Trophoblast cell (in vitro differentiated cells and primary cell): ENCODE measurements around the gene ENTHD1.

Experiments used
- DNase-seq, 2 donors: peaks; one replicate each; pipeline ENCODE4 v3.0.0-alpha.2; 2016
- H2AFZ ChIP-seq: 2 replicates; pipeline ENCODE4 v1.6.1; 2013; ENCODE audit warnings: low read length, moderate library complexity, mild to moderate bottlenecking; ENCODE audit not compliant: insufficient read depth, poor library complexity
- H2AK5ac ChIP-seq: 2 replicates; pipeline ENCODE4 v1.6.1; 2013; ENCODE audit warnings: mild to moderate bottlenecking, low read length
- H2BK120ac ChIP-seq: 2 replicates; pipeline ENCODE4 v1.6.1; 2013; ENCODE audit warnings: low read length, mild to moderate bottlenecking, moderate library complexity; ENCODE audit not compliant: insufficient read depth, poor library complexity
- H2BK12ac ChIP-seq: 2 replicates; pipeline ENCODE4 v1.6.1; 2013; ENCODE audit warnings: mild to moderate bottlenecking, low read length, moderate library complexity
- H2BK5ac ChIP-seq: 2 replicates; pipeline ENCODE4 v1.6.1; 2013; ENCODE audit warnings: low read length, low read depth, moderate library complexity, mild to moderate bottlenecking; ENCODE audit not compliant: poor library complexity
- H3K14ac ChIP-seq: 2 replicates; pipeline ENCODE4 v1.6.1; 2013; ENCODE audit warnings: mild to moderate bottlenecking, low read length
- H3K18ac ChIP-seq: 2 replicates; pipeline ENCODE4 v1.6.1; 2013; ENCODE audit warnings: mild to moderate bottlenecking, low read length
- H3K23ac ChIP-seq: 2 replicates; pipeline ENCODE4 v1.6.1; 2013; ENCODE audit warnings: low read length
- H3K27ac ChIP-seq: 2 replicates; pipeline ENCODE4 v1.5.1; 2013; ENCODE audit warnings: low read depth, mild to moderate bottlenecking, inconsistent platforms, low read length, moderate library complexity
- H3K27me3 ChIP-seq: 2 replicates; pipeline ENCODE4 v1.6.1; 2013; ENCODE audit warnings: inconsistent platforms, mild to moderate bottlenecking, low read length, moderate library complexity; ENCODE audit not compliant: insufficient read depth
- H3K36me3 ChIP-seq, 2 experiments: 1 replicate in 1 of 2; 2 replicates in 1 of 2; pipeline ENCODE4 v1.6.1; 2013; ENCODE audit warnings: low read length in 2 of 2, mild to moderate bottlenecking in 2 of 2, moderate library complexity in 1 of 2; ENCODE audit not compliant: insufficient read depth in 2 of 2, control insufficient read depth in 1 of 2
- H3K4ac ChIP-seq: 2 replicates; pipeline ENCODE4 v1.6.1; 2013; ENCODE audit warnings: low read depth, mild to moderate bottlenecking, low read length, moderate library complexity
- H3K4me1 ChIP-seq, 2 experiments: 1 replicate in 1 of 2; 2 replicates in 1 of 2; pipeline ENCODE4 v1.6.1; 2013; ENCODE audit warnings: low read length in 2 of 2, mild to moderate bottlenecking in 2 of 2, moderate library complexity in 1 of 2; ENCODE audit not compliant: insufficient read depth in 2 of 2, control insufficient read depth in 1 of 2
- H3K4me2 ChIP-seq: 2 replicates; pipeline ENCODE4 v1.6.1; 2013; ENCODE audit warnings: inconsistent platforms, mild to moderate bottlenecking, low read length, moderate library complexity
- H3K4me3 ChIP-seq: 2 replicates; pipeline ENCODE4 v1.5.1; 2013; ENCODE audit warnings: mild to moderate bottlenecking, low read depth, low read length, inconsistent platforms
- H3K79me1 ChIP-seq: one replicate; pipeline ENCODE4 v1.6.1; 2013; ENCODE audit warnings: low read length
- H3K79me2 ChIP-seq: 2 replicates; pipeline ENCODE4 v1.6.1; 2013; ENCODE audit warnings: low read length, mild to moderate bottlenecking; ENCODE audit not compliant: control insufficient read depth, insufficient read depth, poor library complexity
- H3K9ac ChIP-seq: 2 replicates; pipeline ENCODE4 v1.6.1; 2013; ENCODE audit warnings: mild to moderate bottlenecking, low read length
- H3K9me3 ChIP-seq: 2 replicates; pipeline ENCODE4 v1.6.1; 2013; ENCODE audit warnings: low read depth, mild to moderate bottlenecking, control low read depth, inconsistent platforms, low read length; ENCODE audit not compliant: insufficient read depth
- H4K12ac ChIP-seq: 2 replicates; pipeline ENCODE4 v1.6.1; 2013; ENCODE audit warnings: low read depth, mild to moderate bottlenecking, low read length, moderate library complexity
- H4K8ac ChIP-seq: 2 replicates; pipeline ENCODE4 v1.6.1; 2013; ENCODE audit warnings: low read depth, mild to moderate bottlenecking, low read length, moderate library complexity
- H4K91ac ChIP-seq: one replicate; pipeline ENCODE4 v1.6.1; 2013; ENCODE audit warnings: low read depth, mild to moderate bottlenecking, low read length, moderate library complexity
- WGBS: extraction: QIAGEN DNeasy Blood & Tissue Kit; methylation state at CpG from one replicate; pipeline ENCODE4 v1.1.7; 2013; ENCODE audit warnings: missing lambda C conversion rate; ENCODE audit not compliant: insufficient read length, insufficient coverage; ENCODE audit errors: extremely low coverage; 5-methylcytosine and 5-hydroxymethylcytosine counted together

Gene ENTHD1

DNA sequence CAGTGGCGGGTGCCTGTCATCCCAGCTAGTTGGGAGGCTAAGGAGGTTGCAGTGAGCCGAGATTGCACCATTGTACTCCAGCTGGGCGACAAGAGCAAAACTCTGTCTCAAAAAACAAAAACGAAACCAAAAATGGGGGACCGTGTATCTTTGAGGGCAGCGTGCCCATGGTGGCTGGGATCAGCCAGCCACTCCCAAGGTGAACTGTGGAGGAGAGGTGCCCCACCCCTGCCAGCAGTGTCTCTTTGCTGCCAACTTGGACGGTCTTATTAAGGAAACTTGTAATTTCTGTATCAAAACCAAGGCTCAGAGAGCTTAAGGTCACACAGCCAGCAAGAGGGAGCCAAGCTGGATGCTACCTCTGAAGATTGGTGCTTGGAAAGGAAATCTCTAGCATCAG is 175.4 kb downstream of the ENTHD1 start:
- Histone ChIP-seq H4K91ac (no peak overlapping the region), H3K9ac (no peak overlapping the region), H2AK5ac (no peak overlapping the region), H3K18ac (no peak overlapping the region), H2BK5ac (no peak overlapping the region), H3K4me2 (no peak overlapping the region), H4K8ac (no peak overlapping the region), H3K27ac (no peak overlapping the region), H2BK120ac (no peak overlapping the region), H3K9me3 (no peaks in the 10 kb centered on the region), H3K4me3 (no peak overlapping the region), H3K79me2 (no peaks in the 10 kb centered on the region), H3K79me1 (no peaks in the 10 kb centered on the region), H2AFZ (no peak overlapping the region), H3K4ac (no peak overlapping the region), H3K23ac (no peak overlapping the region), H3K4me1 (peaks cover 0 to under 1% of the 10 kb centered on the region in 2 experiments), H3K36me3 (no peaks in the 10 kb centered on the region), H3K14ac (no peak overlapping the region), H2BK12ac (no peak overlapping the region), H3K27me3 (no peaks in the 10 kb centered on the region), H4K12ac (no peak overlapping the region)
- WGBS, result no CpG with 5 or more reads among the region's 7 CpGs
- no peak for DNase-seq

DNA sequence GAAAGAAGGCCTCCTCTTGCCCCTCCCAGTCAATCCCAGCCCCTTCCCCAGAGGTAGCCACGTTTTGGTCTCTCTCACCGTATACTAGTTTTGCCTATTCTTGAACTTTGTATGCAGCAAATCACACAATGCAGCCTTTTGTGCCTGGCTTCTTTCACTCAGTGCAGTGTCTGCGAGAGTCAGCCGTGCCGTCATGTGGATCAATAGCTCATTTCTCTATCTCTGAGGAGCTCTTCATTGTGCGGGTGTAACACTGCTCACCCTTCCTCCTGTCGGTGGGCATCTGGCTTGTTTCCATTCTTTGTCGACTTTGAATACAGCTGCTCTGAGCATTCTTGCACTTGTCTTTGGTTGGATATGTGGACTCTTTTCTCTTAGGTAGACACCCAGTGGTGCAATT is 176.5 kb downstream of the ENTHD1 start:
- H3K79me2 ChIP-seq, result no peaks in the 10 kb centered on the region
- H3K9me3 ChIP-seq, result no peaks in the 10 kb centered on the region
- peaks cover 0 to 2% of the 10 kb centered on the region in 2 experiments for H3K4me1 ChIP-seq
- H3K23ac ChIP-seq, result no peak overlapping the region
- H2BK12ac ChIP-seq, result no peak overlapping the region
- no peak for DNase-seq
- H3K9ac ChIP-seq, result no peak overlapping the region
- H3K14ac ChIP-seq, result no peak overlapping the region
- WGBS, result no CpG with 5 or more reads among the region's 8 CpGs
- no peaks in the 10 kb centered on the region for H3K36me3 ChIP-seq
- H4K91ac ChIP-seq, result no peak overlapping the region
- no peak overlapping the region for H2BK5ac ChIP-seq
- H3K18ac ChIP-seq, result no peak overlapping the region
- H2AK5ac ChIP-seq, result no peak overlapping the region
- H3K27me3 ChIP-seq, result no peaks in the 10 kb centered on the region
- H3K4ac ChIP-seq, result no peak overlapping the region
- H3K27ac ChIP-seq, result no peak overlapping the region
- no peak overlapping the region for H2AFZ ChIP-seq
- H4K8ac ChIP-seq, result no peak overlapping the region
- no peak overlapping the region for H2BK120ac ChIP-seq
- no peaks in the 10 kb centered on the region for H3K79me1 ChIP-seq
- no peak overlapping the region for H3K4me2 ChIP-seq
- H4K12ac ChIP-seq, result no peak overlapping the region
- H3K4me3 ChIP-seq, result no peak overlapping the region

DNA sequence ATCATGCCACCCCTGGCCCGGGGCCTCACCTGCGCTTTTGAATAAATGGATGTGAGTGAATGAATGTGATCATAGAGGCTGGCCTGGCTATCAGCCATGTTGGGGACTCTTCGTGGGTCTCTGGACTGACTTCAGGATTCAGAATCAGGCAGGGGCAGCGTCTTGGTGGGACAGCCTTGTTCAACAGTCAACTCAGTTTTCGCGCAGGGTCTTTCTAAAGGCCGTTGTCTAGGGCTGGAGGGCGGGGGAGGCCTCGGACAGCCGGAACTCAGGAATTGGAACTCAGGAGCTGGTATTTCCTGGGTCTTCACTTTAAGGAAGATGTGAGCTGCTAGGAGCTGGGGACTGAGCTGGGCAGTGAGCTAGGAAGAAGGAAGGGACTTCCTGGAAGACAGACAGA is 177.0 kb downstream of the ENTHD1 start:
- DNase-seq, result no peak
- H4K8ac ChIP-seq, result no peak overlapping the region
- no peak overlapping the region for H2AK5ac ChIP-seq
- no peak overlapping the region for H3K18ac ChIP-seq
- H4K91ac ChIP-seq, result no peak overlapping the region
- H3K9ac ChIP-seq, result no peak overlapping the region
- H2AFZ ChIP-seq, result no peak overlapping the region
- no peak overlapping the region for H3K23ac ChIP-seq
- no peaks in the 10 kb centered on the region for H3K27me3 ChIP-seq
- H3K9me3 ChIP-seq, result no peaks in the 10 kb centered on the region
- H3K4me2 ChIP-seq, result no peak overlapping the region
- WGBS, result no CpG with 5 or more reads among the region's 10 CpGs
- H4K12ac ChIP-seq, result no peak overlapping the region
- no peak overlapping the region for H3K14ac ChIP-seq
- H3K4me3 ChIP-seq, result no peak overlapping the region
- H3K4me1 ChIP-seq, result peaks cover 0 to 2% of the 10 kb centered on the region in 2 experiments
- H3K4ac ChIP-seq, result no peak overlapping the region
- no peak overlapping the region for H2BK120ac ChIP-seq
- no peak overlapping the region for H2BK5ac ChIP-seq
- H2BK12ac ChIP-seq, result no peak overlapping the region
- no peaks in the 10 kb centered on the region for H3K36me3 ChIP-seq
- H3K27ac ChIP-seq, result no peak overlapping the region
- no peaks in the 10 kb centered on the region for H3K79me2 ChIP-seq
- no peaks in the 10 kb centered on the region for H3K79me1 ChIP-seq

DNA sequence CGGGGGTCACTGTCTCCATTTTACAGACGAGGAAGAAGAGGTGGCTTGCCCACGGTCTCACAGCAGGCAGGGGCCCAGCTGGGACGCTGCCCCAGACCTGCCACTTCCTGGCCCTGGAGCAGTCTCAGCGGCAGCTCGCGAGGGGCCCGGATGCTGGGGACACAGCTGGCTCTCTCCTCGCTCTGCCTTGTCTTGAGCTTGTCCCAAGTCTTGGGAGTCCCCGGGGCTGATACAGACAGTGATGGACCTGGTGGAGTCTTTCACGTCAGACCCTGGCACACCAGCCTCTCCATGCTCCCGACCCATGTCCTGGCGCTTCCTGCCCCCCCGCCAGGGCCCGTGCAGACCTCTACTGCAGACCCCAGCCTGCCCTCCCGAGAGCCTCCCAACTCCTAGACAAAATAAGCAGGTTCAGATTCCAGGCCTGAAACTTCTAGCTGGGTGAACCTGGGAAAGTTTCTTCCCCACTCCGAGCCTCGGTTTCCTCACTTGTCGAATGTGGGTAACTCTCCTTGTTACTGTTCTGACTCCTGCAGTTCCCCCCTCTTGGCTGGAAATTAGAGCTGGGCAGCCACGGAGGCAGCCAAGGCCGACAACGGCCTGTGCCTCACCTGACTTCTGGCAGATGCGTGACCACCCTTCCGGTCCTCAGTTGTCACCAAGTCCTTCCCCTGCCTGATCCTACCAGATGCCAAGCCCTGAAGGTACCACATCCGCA is 177.6 kb downstream of the ENTHD1 start:
- no CpG with 5 or more reads among the region's 25 CpGs for WGBS

More for the DNA sequence above, 177.6 kb downstream of the ENTHD1 start:
- H3K14ac ChIP-seq, result no peak overlapping the region
- H3K27me3 ChIP-seq, result no peaks in the 10 kb centered on the region
- H2AK5ac ChIP-seq, result no peak overlapping the region
- no peak overlapping the region for H2BK5ac ChIP-seq
- no peaks in the 10 kb centered on the region for H3K36me3 ChIP-seq
- H2AFZ ChIP-seq, result no peak overlapping the region
- no peak for DNase-seq
- no peak overlapping the region for H3K4me3 ChIP-seq
- H4K12ac ChIP-seq, result no peak overlapping the region
- H3K23ac ChIP-seq, result no peak overlapping the region
- no peak overlapping the region for H3K27ac ChIP-seq
- no peak overlapping the region for H4K8ac ChIP-seq
- H3K9me3 ChIP-seq, result no peaks in the 10 kb centered on the region
- H3K79me1 ChIP-seq, result no peaks in the 10 kb centered on the region
- H3K4ac ChIP-seq, result no peak overlapping the region
- no peak overlapping the region for H2BK120ac ChIP-seq
- H4K91ac ChIP-seq, result no peak overlapping the region
- H3K79me2 ChIP-seq, result no peaks in the 10 kb centered on the region
- H3K9ac ChIP-seq, result no peak overlapping the region
- no peak overlapping the region for H2BK12ac ChIP-seq
- H3K4me2 ChIP-seq, result no peak overlapping the region
- H3K4me1 ChIP-seq, result peaks cover 0 to 2% of the 10 kb centered on the region in 2 experiments
- no peak overlapping the region for H3K18ac ChIP-seq
